GM12878 (cell line): Measurements from ENCODE around the gene PAPPA. TPM values are rescaled to one million over a fixed set of nuclear protein-coding genes. Genes with fewer than 3 reads are reported as not detected.

Experiments
- ATAC-seq: fragments of 200-7000 bp; cut with Tn5 transposase; 3 replicates; pipeline ENCODE4 v1.9.1; 2020; ENCODE audit warnings: mild to moderate bottlenecking, moderate library complexity
- BruUV-seq: library from RNA; stranded (reverse); fragments of 400-500 nt; replicated peaks from 2 replicates; lab custom pipeline; 2021; lab: Mats Ljungman, UMichigan
- CTCF ChIA-PET: fragments of 300-600 bp; sonication (Branson Sonifier 250); formaldehyde crosslinking; extraction: SDS; loops from one replicate; lab custom pipeline; 2021; ENCODE audit warnings: inconsistent platforms; lab: Yijun Ruan, JAX
- POLR2A ChIA-PET: fragments of 350-600 bp; formaldehyde crosslinking; extraction: SDS; loops from one replicate; lab custom pipeline; 2021; ENCODE audit warnings: inconsistent platforms; lab: Charles Lee
- RAD21 ChIA-PET: fragments of 300-600 bp; sonication (Branson Sonifier 250); formaldehyde crosslinking; loops from one replicate; lab custom pipeline; 2023; ENCODE audit warnings: antibody characterized with exemption; ENCODE audit not compliant: unreplicated experiment; lab: Charles Lee
- SMC1A ChIA-PET: fragments of 300-600 bp; sonication (Branson Sonifier 250); formaldehyde crosslinking; loops from one replicate; lab custom pipeline; 2023; ENCODE audit not compliant: unreplicated experiment, uncharacterized antibody; lab: Charles Lee
- DNase-seq: peaks from one replicate; pipeline ENCODE4 v3.0.0-alpha.2; 2011; ENCODE audit warnings: low read depth, low spot score
- FAIRE-seq: peaks from 3 replicates; lab custom pipeline; 2011; peaks lifted over from hg19 to GRCh38; lab: Jason Lieb, UNC
- H2AFZ ChIP-seq: 2 replicates; pipeline ENCODE4 v1.6.0; 2011; ENCODE audit warnings: low read depth, low read length, control low read depth; ENCODE audit not compliant: control insufficient read depth
- H3K27ac ChIP-seq: 2 replicates; pipeline ENCODE4 v1.5.1; 2011; ENCODE audit warnings: control low read depth; ENCODE audit not compliant: control insufficient read depth, insufficient read depth
- H3K27me3 ChIP-seq, 2 experiments: replicated peaks in 1 of 2; 2 replicates each; pipeline versions ENCODE4 v1.6.0 to v1.6.1; 2011; ENCODE audit warnings: low read length in 1 of 2; ENCODE audit not compliant: control insufficient read depth in 2 of 2, insufficient read depth in 2 of 2
- H3K36me3 ChIP-seq, 2 experiments: 2 replicates each; pipeline ENCODE4 v1.5.1; 2011; ENCODE audit warnings: low read length in 1 of 2; ENCODE audit not compliant: control insufficient read depth in 2 of 2, insufficient read depth in 2 of 2
- H3K4me1 ChIP-seq: 2 replicates; pipeline ENCODE4 v1.6.1; 2011; ENCODE audit warnings: mild to moderate bottlenecking, low read length, moderate library complexity, mixed read lengths; ENCODE audit not compliant: control insufficient read depth, insufficient read depth
- H3K4me2 ChIP-seq: 2 replicates; pipeline ENCODE4 v1.6.0; 2011; ENCODE audit warnings: control low read depth; ENCODE audit not compliant: control insufficient read depth, insufficient read depth
- H3K4me3 ChIP-seq: fragments of 200-600 bp; sonication (generic); 2 replicates; pipeline ENCODE4 v1.5.1; 2016
- H3K79me2 ChIP-seq: 2 replicates; pipeline ENCODE4 v1.6.0; 2011; ENCODE audit warnings: low read length; ENCODE audit not compliant: control insufficient read depth, insufficient read depth
- H3K9ac ChIP-seq: 2 replicates; pipeline ENCODE4 v1.8.0; 2011; ENCODE audit warnings: low read length, control low read depth, mixed read lengths; ENCODE audit not compliant: control insufficient read depth, insufficient read depth
- H3K9me3 ChIP-seq: replicated peaks from 3 replicates; pipeline ENCODE4 v1.5.1; 2011; ENCODE audit warnings: mild to moderate bottlenecking, low read length; ENCODE audit not compliant: control insufficient read depth, insufficient read depth
- H4K20me1 ChIP-seq: 2 replicates; pipeline ENCODE4 v1.6.0; 2011; ENCODE audit not compliant: control insufficient read depth, insufficient read depth
- ASH2L ChIP-seq: fragments of 300-600, 200-600 bp; sonication (generic); IDR thresholded peaks from 2 replicates; pipeline ENCODE4 v1.6.1; 2017; ENCODE audit warnings: low read depth, mild to moderate bottlenecking, borderline replicate concordance
- CBX3 ChIP-seq: fragments of 200-600 bp; sonication (generic); IDR thresholded peaks from 2 replicates; pipeline ENCODE4 v1.6.1; 2016; ENCODE audit warnings: low read depth, borderline replicate concordance
- CHD4 ChIP-seq: fragments of 200-600 bp; sonication (generic); IDR thresholded peaks from 2 replicates; pipeline ENCODE4 v1.6.1; 2016; ENCODE audit warnings: mild to moderate bottlenecking
- HDAC2 ChIP-seq: fragments of 200-600 bp; sonication (generic); IDR thresholded peaks from 2 replicates; pipeline ENCODE4 v1.6.1; 2017
- MTA2 ChIP-seq: fragments of 450-650 bp; IDR thresholded peaks from 2 replicates; pipeline ENCODE4 v1.6.1; 2016; ENCODE audit warnings: low read depth, mild to moderate bottlenecking, moderate library complexity
- MXI1 ChIP-seq: fragments of 150-350 bp; IDR thresholded peaks from 2 replicates; pipeline ENCODE4 v1.6.1; 2011; ENCODE audit warnings: low read depth, mild to moderate bottlenecking, inconsistent platforms, low read length, improper control_type of control experiment
- NFXL1 ChIP-seq: fragments of 450-650 bp; IDR thresholded peaks from 2 replicates; pipeline ENCODE4 v1.6.1; 2017; ENCODE audit warnings: antibody characterized with exemption, mild to moderate bottlenecking, borderline replicate concordance
- POU2F2 ChIP-seq: IDR thresholded peaks from 3 replicates; pipeline ENCODE4 v1.6.1; 2011; ENCODE audit warnings: low read depth, mild to moderate bottlenecking, low read length, borderline replicate concordance
- RAD51 ChIP-seq: fragments of 450-650 bp; IDR thresholded peaks from 2 replicates; pipeline ENCODE4 v1.6.1; 2016; ENCODE audit warnings: moderate library complexity, mild to moderate bottlenecking, inconsistent platforms
- STAT1 ChIP-seq: fragments of 450-650 bp; conservative IDR thresholded peaks from 2 replicates; pipeline ENCODE4 v1.6.1; 2014; ENCODE audit warnings: antibody characterized with exemption, mild to moderate bottlenecking
- ZNF217 ChIP-seq: fragments of 450-650 bp; IDR thresholded peaks from 2 replicates; pipeline ENCODE4 v1.6.1; 2017; ENCODE audit warnings: antibody characterized with exemption, mild to moderate bottlenecking
- WGBS: methylation state at CpG from one replicate; pipeline ENCODE4 v1.1.6; 2016; ENCODE audit warnings: low lambda C conversion rate; ENCODE audit not compliant: insufficient replicate concordance, insufficient coverage; ENCODE audit errors: missing lambda C conversion rate; 5-methylcytosine and 5-hydroxymethylcytosine counted together
- in situ Hi-C: fragments of 300-500 bp; cut with MboI; formaldehyde crosslinking; loops from 9 replicates; pipeline ENCODE4 v1.14.3; 2018; ENCODE audit warnings: mixed read lengths
- intact Hi-C: fragments of 100-400 bp; cut with micrococcal nuclease; formaldehyde crosslinking; loops from one replicate; pipeline ENCODE4 v1.14.2; 2022; ENCODE audit not compliant: unreplicated experiment
- polyA plus RNA-seq, 11 experiments: library from polyadenylated mRNA; depleted of rRNA in 4 of 11; unstranded in 6 of 11; stranded (reverse) in 5 of 11; fragments of >200 nt; fragmentation: Nextera tagmentation in 4 of 11; fragmentation: Illumina TruSeq in 1 of 11; extraction: Ambion mirVana in 4 of 11; extraction: Trizol in 1 of 11; gene quantifications; 1 replicate in 1 of 11; 2 replicates in 10 of 11; pipeline versions ENCODE4 v1.2.1 to v1.2.3, GENCODE V29; 2011 to 2016; ENCODE audit warnings: inconsistent platforms in 2 of 11, missing spikeins in 2 of 11, low read depth in 1 of 11
- total RNA-seq, 4 experiments: library from RNA; depleted of rRNA in 3 of 4; stranded (reverse); fragments of >200 nt in 3 of 4; fragmentation: Illumina TruSeq in 1 of 4; extraction: Trizol in 1 of 4; gene quantifications; 2 replicates each; pipeline versions ENCODE4 v1.2.1 to v1.2.3, GENCODE V29; 2013 to 2021
- TF ChIP-seq, protein P1 (sequence below): IDR thresholded peaks from 2 replicates; pipeline ENCODE4 v1.6.1; 2012; ENCODE audit warnings: mild to moderate bottlenecking, low read depth, low read length

Gene PAPPA
- total and polyA plus RNA-seq, 10 of the 15 experiments (the other 5 are each of a cell fraction or from before 2014, with no cell fraction given) = under 0.01 to 0.19 (median 0.02) TPM; not detected in 4

DNA sequence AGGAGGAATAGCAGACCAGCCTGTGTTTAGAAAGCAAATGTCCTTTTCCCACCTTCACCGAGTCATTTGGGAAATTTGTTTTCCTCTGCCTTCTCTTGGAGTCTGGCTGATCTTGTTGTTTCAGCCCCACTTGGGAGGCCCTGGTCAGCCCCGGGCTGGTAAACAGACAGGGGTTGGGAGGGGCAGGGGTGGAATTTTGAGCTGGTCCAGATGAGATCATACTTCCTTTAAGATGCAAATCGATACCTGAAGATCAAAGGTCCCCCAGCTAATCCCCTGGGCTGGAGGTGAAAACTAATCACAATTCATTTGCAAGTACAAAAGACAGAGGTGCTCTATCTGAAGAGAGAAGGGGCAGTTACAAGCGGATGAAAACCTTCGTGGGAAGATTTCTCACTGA is 118.4 kb downstream of the PAPPA start:
- Histone ChIP-seq H4K20me1 (no peaks in the 10 kb centered on the region), H3K9me3 (no peaks in the 10 kb centered on the region), H3K4me2 (no peak overlapping the region), H2AFZ (no peak overlapping the region), H3K27ac (no peak overlapping the region), H3K4me3 (no peak overlapping the region), H3K36me3 (no peaks in the 10 kb centered on the region), H3K9ac (no peak overlapping the region), H3K4me1 (no peaks in the 10 kb centered on the region), H3K27me3 (no peaks in the 10 kb centered on the region; a peak in 1 of 4 replicates), H3K79me2 (no peaks in the 10 kb centered on the region)
- RAD21 ChIA-PET = no interaction called here
- no peak for FAIRE-seq
- in situ Hi-C loops = no loop called here
- intact Hi-C loops = no loop called here
- no TSS peak for BruUV-seq
- SMC1A ChIA-PET = no interaction called here
- no peak for DNase-seq
- 3% methylated on average over 5 of the region's 5 CpGs for WGBS
- CTCF ChIA-PET = no interaction called here
- no peak for ATAC-seq
- no peak for TF ChIP-seq HDAC2
- TF ChIP-seq, protein P1, sequence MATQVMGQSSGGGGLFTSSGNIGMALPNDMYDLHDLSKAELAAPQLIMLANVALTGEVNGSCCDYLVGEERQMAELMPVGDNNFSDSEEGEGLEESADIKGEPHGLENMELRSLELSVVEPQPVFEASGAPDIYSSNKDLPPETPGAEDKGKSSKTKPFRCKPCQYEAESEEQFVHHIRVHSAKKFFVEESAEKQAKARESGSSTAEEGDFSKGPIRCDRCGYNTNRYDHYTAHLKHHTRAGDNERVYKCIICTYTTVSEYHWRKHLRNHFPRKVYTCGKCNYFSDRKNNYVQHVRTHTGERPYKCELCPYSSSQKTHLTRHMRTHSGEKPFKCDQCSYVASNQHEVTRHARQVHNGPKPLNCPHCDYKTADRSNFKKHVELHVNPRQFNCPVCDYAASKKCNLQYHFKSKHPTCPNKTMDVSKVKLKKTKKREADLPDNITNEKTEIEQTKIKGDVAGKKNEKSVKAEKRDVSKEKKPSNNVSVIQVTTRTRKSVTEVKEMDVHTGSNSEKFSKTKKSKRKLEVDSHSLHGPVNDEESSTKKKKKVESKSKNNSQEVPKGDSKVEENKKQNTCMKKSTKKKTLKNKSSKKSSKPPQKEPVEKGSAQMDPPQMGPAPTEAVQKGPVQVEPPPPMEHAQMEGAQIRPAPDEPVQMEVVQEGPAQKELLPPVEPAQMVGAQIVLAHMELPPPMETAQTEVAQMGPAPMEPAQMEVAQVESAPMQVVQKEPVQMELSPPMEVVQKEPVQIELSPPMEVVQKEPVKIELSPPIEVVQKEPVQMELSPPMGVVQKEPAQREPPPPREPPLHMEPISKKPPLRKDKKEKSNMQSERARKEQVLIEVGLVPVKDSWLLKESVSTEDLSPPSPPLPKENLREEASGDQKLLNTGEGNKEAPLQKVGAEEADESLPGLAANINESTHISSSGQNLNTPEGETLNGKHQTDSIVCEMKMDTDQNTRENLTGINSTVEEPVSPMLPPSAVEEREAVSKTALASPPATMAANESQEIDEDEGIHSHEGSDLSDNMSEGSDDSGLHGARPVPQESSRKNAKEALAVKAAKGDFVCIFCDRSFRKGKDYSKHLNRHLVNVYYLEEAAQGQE = no peak
- no peak for TF ChIP-seq NFXL1
- POLR2A ChIA-PET = no interaction called here

DNA sequence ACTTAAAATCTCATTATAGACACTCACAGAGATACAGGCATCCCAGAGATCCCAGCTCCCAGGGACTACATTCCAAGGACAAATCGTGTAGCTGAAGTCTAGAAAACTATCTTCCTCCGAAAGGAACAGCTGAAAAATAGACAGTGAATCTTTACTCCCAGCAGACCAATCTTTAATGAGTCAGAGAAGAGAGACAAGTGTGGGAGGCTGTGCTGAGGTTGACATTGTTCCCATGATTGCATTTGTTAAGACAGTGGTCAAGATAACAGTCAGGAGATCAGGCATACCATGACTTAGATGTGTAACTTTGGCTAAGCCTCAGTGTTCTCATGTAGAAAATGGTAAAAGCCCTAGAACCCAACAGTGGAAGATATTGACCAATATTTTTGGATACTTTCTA is 120.7 kb downstream of the PAPPA start:
- Histone ChIP-seq H3K9me3 (no peaks in the 10 kb centered on the region), H3K27ac (no peak overlapping the region), H3K27me3 (no peaks in the 10 kb centered on the region; a peak in 1 of 4 replicates), H3K36me3 (no peaks in the 10 kb centered on the region), H3K4me3 (no peak overlapping the region), H3K9ac (no peak overlapping the region), H3K79me2 (no peaks in the 10 kb centered on the region), H4K20me1 (no peaks in the 10 kb centered on the region), H3K4me2 (no peak overlapping the region), H3K4me1 (no peaks in the 10 kb centered on the region), H2AFZ (no peak overlapping the region)
- CTCF ChIA-PET = no interaction called here
- RAD21 ChIA-PET = no interaction called here
- DNase-seq (no peak), ATAC-seq (no peak), FAIRE-seq (no peak)
- intact Hi-C loops (no loop called here), in situ Hi-C loops (no loop called here)
- WGBS = 0% methylated on average over 2 of the region's 2 CpGs
- POLR2A ChIA-PET = no interaction called here
- SMC1A ChIA-PET = no interaction called here
- no peak for TF ChIP-seq STAT1
- no peak for TF ChIP-seq MTA2
- no peak for TF ChIP-seq ASH2L
- no peak for TF ChIP-seq CBX3
- TF ChIP-seq POU2F2 = no peak
- TF ChIP-seq ZNF217 = no peak
- TF ChIP-seq RAD51 = no peak
- TF ChIP-seq MXI1 = no peak
- TF ChIP-seq CHD4 = no peak
- no TSS peak for BruUV-seq
